IMR-90 (cell line): Measurements from ENCODE around the gene FTCDNL1. TPM values are rescaled to one million over a fixed set of nuclear protein-coding genes. Genes with fewer than 3 reads are reported as not detected.

Source experiments
- ATAC-seq: fragments of 200-7000 bp; cut with Tn5 transposase; 2 replicates; pipeline ENCODE4 v1.9.1; 2020; ENCODE audit warnings: low read depth, mild to moderate bottlenecking, moderate library complexity
- BruUV-seq: library from RNA; stranded (reverse); fragments of 400-500 nt; replicated peaks from 2 replicates; lab custom pipeline; 2021; lab: Mats Ljungman, UMichigan
- CTCF ChIA-PET: fragments of 300-600 bp; formaldehyde crosslinking; extraction: SDS; loops from one replicate; lab custom pipeline; 2021; ENCODE audit warnings: antibody characterized with exemption; lab: Yijun Ruan, JAX
- POLR2A ChIA-PET: fragments of 300-600 bp; sonication (Branson Sonifier 250); formaldehyde crosslinking; loops from one replicate; lab custom pipeline; 2022; ENCODE audit warnings: antibody characterized with exemption; ENCODE audit not compliant: unreplicated experiment; lab: Charles Lee
- DNase-seq: peaks from one replicate; pipeline ENCODE4 v3.0.0; 2013
- H2AFZ ChIP-seq: replicated peaks from 2 replicates; pipeline ENCODE3; 2013; ENCODE audit warnings: low read length, mild to moderate bottlenecking; ENCODE audit not compliant: poor library complexity
- H2AK5ac ChIP-seq: 2 replicates; pipeline ENCODE4 v1.6.1; 2013; ENCODE audit warnings: low read depth, low read length, inconsistent platforms
- H2AK9ac ChIP-seq: replicated peaks from 2 replicates; pipeline ENCODE3; 2013; ENCODE audit warnings: mild to moderate bottlenecking, low read depth, low read length, moderate library complexity; ENCODE audit not compliant: poor library complexity
- H2BK120ac ChIP-seq: 2 replicates; pipeline ENCODE4 v1.6.1; 2013; ENCODE audit warnings: low read depth, low read length, inconsistent platforms
- H2BK15ac ChIP-seq: 3 replicates; pipeline ENCODE4 v1.6.1; 2013; ENCODE audit warnings: low read depth, low read length, inconsistent platforms
- H2BK20ac ChIP-seq: 2 replicates; pipeline ENCODE4 v1.6.1; 2013; ENCODE audit warnings: low read depth, mild to moderate bottlenecking, inconsistent platforms, low read length, moderate library complexity
- H2BK5ac ChIP-seq: 2 replicates; pipeline ENCODE4 v1.6.1; 2013; ENCODE audit warnings: mild to moderate bottlenecking, low read depth, low read length, inconsistent platforms; ENCODE audit not compliant: poor library complexity, severe bottlenecking
- H3K14ac ChIP-seq: replicated peaks from 2 replicates; pipeline ENCODE4 v1.6.1; 2013; ENCODE audit warnings: low read depth, low read length, inconsistent platforms
- H3K18ac ChIP-seq: 2 replicates; pipeline ENCODE4 v1.6.1; 2013; ENCODE audit warnings: low read depth, low read length, control low read depth
- H3K23ac ChIP-seq: 2 replicates; pipeline ENCODE4 v1.6.1; 2013; ENCODE audit warnings: low read depth, low read length, inconsistent platforms
- H3K27ac ChIP-seq: 2 replicates; pipeline ENCODE4 v1.5.1; 2013; ENCODE audit warnings: mild to moderate bottlenecking, control low read depth, low read length; ENCODE audit not compliant: insufficient read depth
- H3K27me3 ChIP-seq: 2 replicates; pipeline ENCODE4 v1.6.1; 2013; ENCODE audit warnings: low read length; ENCODE audit not compliant: control insufficient read depth, insufficient read depth
- H3K36me3 ChIP-seq: 2 replicates; pipeline ENCODE4 v1.6.1; 2013; ENCODE audit warnings: low read length, mixed read lengths; ENCODE audit not compliant: control insufficient read depth, insufficient read depth
- H3K4ac ChIP-seq: 2 replicates; pipeline ENCODE4 v1.6.1; 2013; ENCODE audit warnings: low read depth, low read length, inconsistent platforms
- H3K4me1 ChIP-seq: 2 replicates; pipeline ENCODE4 v1.6.1; 2013; ENCODE audit warnings: low read length, mixed read lengths; ENCODE audit not compliant: control insufficient read depth, insufficient read depth
- H3K4me2 ChIP-seq: 2 replicates; pipeline ENCODE4 v1.6.1; 2013; ENCODE audit warnings: low read depth, mild to moderate bottlenecking, control low read depth, low read length, moderate library complexity
- H3K4me3 ChIP-seq: 2 replicates; pipeline ENCODE4 v1.5.1; 2013; ENCODE audit warnings: low read depth, mild to moderate bottlenecking, control low read depth, low read length, moderate library complexity; ENCODE audit not compliant: insufficient read depth
- H3K56ac ChIP-seq: 2 replicates; pipeline ENCODE4 v1.6.1; 2013; ENCODE audit warnings: low read length, inconsistent platforms; ENCODE audit not compliant: insufficient read depth; ENCODE audit errors: extremely low read depth
- H3K79me1 ChIP-seq, 2 experiments: 2 replicates each; pipeline ENCODE4 v1.6.1; 2013; ENCODE audit warnings: low read length in 2 of 2, inconsistent platforms in 1 of 2, low read depth in 1 of 2
- H3K9ac ChIP-seq: 2 replicates; pipeline ENCODE4 v1.6.1; 2013; ENCODE audit warnings: low read depth, low read length, control low read depth
- H3K9me1 ChIP-seq: 2 replicates; pipeline ENCODE4 v1.6.1; 2013; ENCODE audit warnings: low read length, inconsistent platforms; ENCODE audit not compliant: insufficient read depth
- H3K9me3 ChIP-seq: 2 replicates; pipeline ENCODE4 v1.6.1; 2013; ENCODE audit warnings: low read length; ENCODE audit not compliant: control insufficient read depth, insufficient read depth
- H4K20me1 ChIP-seq: 2 replicates; pipeline ENCODE4 v1.6.1; 2013; ENCODE audit warnings: low read length, inconsistent platforms; ENCODE audit not compliant: insufficient read depth
- H4K5ac ChIP-seq: 2 replicates; pipeline ENCODE4 v1.6.1; 2013; ENCODE audit warnings: mild to moderate bottlenecking, low read depth, low read length, control low read depth
- H4K8ac ChIP-seq, 2 experiments: 2 replicates each; pipeline ENCODE4 v1.6.1; 2013; ENCODE audit warnings: low read depth in 2 of 2, low read length in 2 of 2, control low read depth in 1 of 2, inconsistent platforms in 1 of 2
- H4K91ac ChIP-seq: 2 replicates; pipeline ENCODE4 v1.6.1; 2013; ENCODE audit warnings: low read depth, low read length, inconsistent platforms; ENCODE audit not compliant: insufficient read depth
- CEBPB ChIP-seq: IDR thresholded peaks from 2 replicates; pipeline ENCODE4 v1.6.1; 2012; ENCODE audit warnings: low read depth, low read length, improper control_type of control experiment
- WGBS, 2 experiments: methylation state at CpG; one replicate each; pipeline versions ENCODE4 v1.1.5 to v1.1.7; 2013; ENCODE audit warnings: missing lambda C conversion rate in 2 of 2; ENCODE audit not compliant: insufficient read length in 1 of 2; ENCODE audit errors: extremely low coverage in 2 of 2; 5-methylcytosine and 5-hydroxymethylcytosine counted together
- dilution Hi-C: fragments of 300-500 bp; cut with HindIII; formaldehyde crosslinking; loops from one replicate; pipeline ENCODE4 v1.14.3; 2018; ENCODE audit warnings: low sequenced_read_pairs; ENCODE audit not compliant: unreplicated experiment
- in situ Hi-C: fragments of 300-500 bp; cut with MboI; formaldehyde crosslinking; loops from 3 replicates; pipeline ENCODE4 v1.14.3; 2019; ENCODE audit warnings: low sequenced_read_pairs, inconsistent platforms, mixed read lengths
- intact Hi-C: fragments of 100-400 bp; cut with micrococcal nuclease; formaldehyde crosslinking; loops from 2 replicates; pipeline ENCODE4 v1.10.0; 2022
- polyA plus RNA-seq, 3 experiments: library from polyadenylated mRNA; depleted of rRNA; stranded (reverse); fragments of >200 nt; gene quantifications; 2 replicates each; pipeline ENCODE4 v1.2.3, GENCODE V29; 2012; ENCODE audit warnings: low replicate concordance in 1 of 3
- total RNA-seq: library from RNA; depleted of rRNA; stranded (reverse); fragments of >200 nt; gene quantifications from 2 replicates; pipeline ENCODE4 v1.2.3, GENCODE V29; 2012

Gene FTCDNL1
- total and polyA plus RNA-seq, 2 of the 4 experiments (the other 2 are of a cell fraction): 0.18 to 0.21 TPM

DNA sequence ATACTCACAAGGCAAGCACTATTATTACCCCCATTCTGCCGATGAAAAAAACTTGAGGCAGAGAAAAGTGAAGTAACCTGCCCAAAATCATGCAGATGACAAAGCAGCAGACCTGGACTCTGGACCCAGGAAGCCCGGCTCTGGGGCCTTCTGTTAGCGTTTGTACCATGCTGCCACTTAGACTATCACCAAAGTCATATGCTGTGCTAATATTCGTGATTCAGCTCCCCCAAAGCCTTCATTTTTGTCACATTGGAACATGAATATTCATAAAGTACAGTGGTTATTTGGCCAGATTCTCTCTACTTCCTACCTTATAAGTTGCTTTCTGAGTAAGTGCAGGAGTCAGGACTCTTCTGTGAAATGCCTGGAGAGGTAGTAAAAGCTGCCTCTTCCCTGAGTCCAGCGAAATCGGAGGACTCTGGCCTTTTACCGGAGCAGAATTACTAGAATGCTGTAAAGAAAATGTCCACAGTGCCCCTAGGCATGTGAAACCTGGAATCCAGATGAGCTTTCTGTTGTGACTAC, 86.7 kb downstream of the FTCDNL1 start:
- H3K4me1 ChIP-seq: no peaks in the 10 kb centered on the region
- no peak overlapping the region for H4K91ac ChIP-seq
- H2BK120ac ChIP-seq: no peak overlapping the region
- no peak overlapping the region for H3K27ac ChIP-seq
- H3K4me2 ChIP-seq: no peak overlapping the region
- no peak overlapping the region for H3K18ac ChIP-seq
- BruUV-seq: no TSS peak
- H3K14ac ChIP-seq: no peak overlapping the region
- H3K23ac ChIP-seq: no peak overlapping the region
- H3K36me3 ChIP-seq: no peaks in the 10 kb centered on the region
- no peak overlapping the region for H2BK15ac ChIP-seq
- H3K9me1 ChIP-seq: 0 out of 2 replicates have a peak, but pooled peaks cover 5% of the 10 kb centered on the region
- no peak overlapping the region for H2AK9ac ChIP-seq
- no peaks in the 10 kb centered on the region for H4K20me1 ChIP-seq
- no peak for TF ChIP-seq CEBPB
- ChIA-PET CTCF (no interaction called here), POLR2A (no interaction called here)
- DNase-seq: no peak
- no peak overlapping the region for H2AK5ac ChIP-seq
- no peak overlapping the region for H2BK5ac ChIP-seq
- H2BK20ac ChIP-seq: no peak overlapping the region
- H3K27me3 ChIP-seq: peaks cover 3% of the 10 kb centered on the region; the same call in 1 of the 2 replicates
- in situ Hi-C loops (no loop called here), intact Hi-C loops (no loop called here), dilution Hi-C loops (no loop called here)
- H4K8ac ChIP-seq: no peak overlapping the region
- H3K79me1 ChIP-seq: no peaks in the 10 kb centered on the region
- no peak overlapping the region for H3K4ac ChIP-seq
- H3K9ac ChIP-seq: no peak overlapping the region
- WGBS, 2 experiments: 79% methylated on average over 5 of the region's 7 CpGs; no CpG with 5 or more reads in 1 of the 2 experiments
- no peak overlapping the region for H4K5ac ChIP-seq
- H3K9me3 ChIP-seq: no peaks in the 10 kb centered on the region
- H3K56ac ChIP-seq: no peak overlapping the region
- no peak overlapping the region for H2AFZ ChIP-seq
- H3K4me3 ChIP-seq: no peak overlapping the region
- no peak for ATAC-seq
